ENCODE results near the gene TRAPPC12.
"Not testable (repeated sequence)": the region's sequence is repeated elsewhere in the genome, so short reads cannot be mapped to it uniquely, and the experiment has no call there.

TRAPPC12 gene

GRCh38 chr2:3348767-3349166 lies 30.7 kb upstream of the TRAPPC12 start:
- Histone ChIP-seq H3K9ac (ENCODE audit: low read length) (no peak overlapping the region), H3K4me3 (ENCODE audit: low read length) (no peak overlapping the region), H3K36me3 (ENCODE audit: control insufficient read depth, insufficient read depth, low read length, severe bottlenecking) (peaks cover 19% of the 10 kb centered on the region), H3K9me3 (ENCODE audit: control insufficient read depth, low read length) (peaks cover 3% of the 10 kb centered on the region), H3K27me3 (replicated peaks; ENCODE audit: control insufficient read depth, insufficient read depth, low read length) (no peaks in the 10 kb centered on the region), H3K4me1 (ENCODE audit: control insufficient read depth, insufficient read depth, low read length) (peaks cover 5% of the 10 kb centered on the region)
- DNase-seq (ENCODE audit: low read depth): no peak

- Histone ChIP-seq H3K27me3 (replicated peaks; ENCODE audit: control insufficient read depth, insufficient read depth, low read length) (no peaks in the 10 kb centered on the region), H3K4me1 (ENCODE audit: control insufficient read depth, insufficient read depth, low read length) (peaks cover 5% of the 10 kb centered on the region), H3K9ac (ENCODE audit: low read length) (no peak overlapping the region), H3K9me3 (ENCODE audit: control insufficient read depth, low read length) (peaks cover 3% of the 10 kb centered on the region), H3K36me3 (ENCODE audit: control insufficient read depth, insufficient read depth, low read length, severe bottlenecking) (peaks cover 24% of the 10 kb centered on the region), H3K4me3 (ENCODE audit: low read length) (no peak overlapping the region)
- no peak for DNase-seq (ENCODE audit: low read depth)
These were observed 30.2 kb upstream of the TRAPPC12 start for GRCh38 chr2:3349211-3349693.

GRCh38 chr2:3354986-3355385 lies 24.5 kb upstream of the TRAPPC12 start:
- H3K4me1 ChIP-seq (ENCODE audit: control insufficient read depth, insufficient read depth, low read length): no peaks in the 10 kb centered on the region
- no peak for DNase-seq (ENCODE audit: low read depth)
- H3K9me3 ChIP-seq (ENCODE audit: control insufficient read depth, low read length): peaks cover 3% of the 10 kb centered on the region
- H3K4me3 ChIP-seq (ENCODE audit: low read length): no peak overlapping the region
- peaks cover 18% of the 10 kb centered on the region for H3K36me3 ChIP-seq (ENCODE audit: control insufficient read depth, insufficient read depth, low read length, severe bottlenecking)
- no peaks in the 10 kb centered on the region for H3K27me3 ChIP-seq (replicated peaks; ENCODE audit: control insufficient read depth, insufficient read depth, low read length)
- H3K9ac ChIP-seq (ENCODE audit: low read length): no peak overlapping the region

- H3K9me3 ChIP-seq (ENCODE audit: control insufficient read depth, low read length): peaks cover 3% of the 10 kb centered on the region
- H3K4me1 ChIP-seq (ENCODE audit: control insufficient read depth, insufficient read depth, low read length): no peaks in the 10 kb centered on the region
- peaks cover 18% of the 10 kb centered on the region for H3K36me3 ChIP-seq (ENCODE audit: control insufficient read depth, insufficient read depth, low read length, severe bottlenecking)
- H3K9ac ChIP-seq (ENCODE audit: low read length): no peak overlapping the region
- no peak for DNase-seq (ENCODE audit: low read depth)
- H3K27me3 ChIP-seq (replicated peaks; ENCODE audit: control insufficient read depth, insufficient read depth, low read length): no peaks in the 10 kb centered on the region
- no peak overlapping the region for H3K4me3 ChIP-seq (ENCODE audit: low read length)
These were observed 23.4 kb upstream of the TRAPPC12 start for GRCh38 chr2:3355951-3356569.

GRCh38 chr2:3356799-3357198 lies 22.7 kb upstream of the TRAPPC12 start:
- H3K36me3 ChIP-seq (ENCODE audit: control insufficient read depth, insufficient read depth, low read length, severe bottlenecking): peaks cover 18% of the 10 kb centered on the region
- no peaks in the 10 kb centered on the region for H3K27me3 ChIP-seq (replicated peaks; ENCODE audit: control insufficient read depth, insufficient read depth, low read length)
- DNase-seq (ENCODE audit: low read depth): no peak

GRCh38 chr2:3357446-3357845 lies 22.0 kb upstream of the TRAPPC12 start:
- not testable (repeated sequence) for H3K27me3 ChIP-seq (replicated peaks; ENCODE audit: control insufficient read depth, insufficient read depth, low read length); H3K9me3 ChIP-seq (ENCODE audit: control insufficient read depth, low read length); DNase-seq (ENCODE audit: low read depth); H3K4me3 ChIP-seq (ENCODE audit: low read length); H3K4me1 ChIP-seq (ENCODE audit: control insufficient read depth, insufficient read depth, low read length); H3K9ac ChIP-seq (ENCODE audit: low read length)
- H3K36me3 ChIP-seq (ENCODE audit: control insufficient read depth, insufficient read depth, low read length, severe bottlenecking): peaks cover 16% of the 10 kb centered on the region

More at GRCh38 chr2:3356799-3357198, 22.7 kb upstream of the TRAPPC12 start:
- H3K9me3 ChIP-seq (ENCODE audit: control insufficient read depth, low read length): peaks cover 3% of the 10 kb centered on the region
- no peak overlapping the region for H3K4me3 ChIP-seq (ENCODE audit: low read length)
- no peaks in the 10 kb centered on the region for H3K4me1 ChIP-seq (ENCODE audit: control insufficient read depth, insufficient read depth, low read length)
- no peak overlapping the region for H3K9ac ChIP-seq (ENCODE audit: low read length)

- Histone ChIP-seq H3K9ac (ENCODE audit: low read length) (no peak overlapping the region), H3K36me3 (ENCODE audit: control insufficient read depth, insufficient read depth, low read length, severe bottlenecking) (peaks cover 13% of the 10 kb centered on the region), H3K4me3 (ENCODE audit: low read length) (no peak overlapping the region), H3K9me3 (ENCODE audit: control insufficient read depth, low read length) (no peaks in the 10 kb centered on the region), H3K27me3 (replicated peaks; ENCODE audit: control insufficient read depth, insufficient read depth, low read length) (no peaks in the 10 kb centered on the region), H3K4me1 (ENCODE audit: control insufficient read depth, insufficient read depth, low read length) (no peaks in the 10 kb centered on the region)
- DNase-seq (ENCODE audit: low read depth): no peak
These were observed 21.6 kb upstream of the TRAPPC12 start for GRCh38 chr2:3357926-3358325.

- Histone ChIP-seq H3K9ac (ENCODE audit: low read length) (no peak overlapping the region), H3K9me3 (ENCODE audit: control insufficient read depth, low read length) (no peaks in the 10 kb centered on the region), H3K4me1 (ENCODE audit: control insufficient read depth, insufficient read depth, low read length) (no peaks in the 10 kb centered on the region), H3K4me3 (ENCODE audit: low read length) (no peak overlapping the region), H3K36me3 (ENCODE audit: control insufficient read depth, insufficient read depth, low read length, severe bottlenecking) (no peaks in the 10 kb centered on the region), H3K27me3 (replicated peaks; ENCODE audit: control insufficient read depth, insufficient read depth, low read length) (no peaks in the 10 kb centered on the region)
- DNase-seq (ENCODE audit: low read depth): no peak
These were observed 17.7 kb upstream of the TRAPPC12 start for GRCh38 chr2:3361518-3362389.

GRCh38 chr2:3365219-3365618 lies 14.3 kb upstream of the TRAPPC12 start:
- DNase-seq (ENCODE audit: low read depth): no peak
- Histone ChIP-seq H3K36me3 (ENCODE audit: control insufficient read depth, insufficient read depth, low read length, severe bottlenecking) (no peaks in the 10 kb centered on the region), H3K9me3 (ENCODE audit: control insufficient read depth, low read length) (no peaks in the 10 kb centered on the region), H3K27me3 (replicated peaks; ENCODE audit: control insufficient read depth, insufficient read depth, low read length) (no peaks in the 10 kb centered on the region), H3K4me3 (ENCODE audit: low read length) (no peak overlapping the region), H3K4me1 (ENCODE audit: control insufficient read depth, insufficient read depth, low read length) (no peaks in the 10 kb centered on the region), H3K9ac (ENCODE audit: low read length) (no peak overlapping the region)

- no peak for DNase-seq (ENCODE audit: low read depth)
- H3K4me3 ChIP-seq (ENCODE audit: low read length): no peak overlapping the region
- H3K27me3 ChIP-seq (replicated peaks; ENCODE audit: control insufficient read depth, insufficient read depth, low read length): no peaks in the 10 kb centered on the region
- no peaks in the 10 kb centered on the region for H3K4me1 ChIP-seq (ENCODE audit: control insufficient read depth, insufficient read depth, low read length)
- H3K9ac ChIP-seq (ENCODE audit: low read length): no peak overlapping the region
- no peaks in the 10 kb centered on the region for H3K36me3 ChIP-seq (ENCODE audit: control insufficient read depth, insufficient read depth, low read length, severe bottlenecking)
- H3K9me3 ChIP-seq (ENCODE audit: control insufficient read depth, low read length): no peaks in the 10 kb centered on the region
These were observed 11.2 kb upstream of the TRAPPC12 start for GRCh38 chr2:3368261-3368722.

- DNase-seq (ENCODE audit: low read depth); H3K9ac ChIP-seq (ENCODE audit: low read length); H3K4me3 ChIP-seq (ENCODE audit: low read length); H3K4me1 ChIP-seq (ENCODE audit: control insufficient read depth, insufficient read depth, low read length); H3K36me3 ChIP-seq (ENCODE audit: control insufficient read depth, insufficient read depth, low read length, severe bottlenecking); H3K9me3 ChIP-seq (ENCODE audit: control insufficient read depth, low read length); H3K27me3 ChIP-seq (replicated peaks; ENCODE audit: control insufficient read depth, insufficient read depth, low read length): not testable (repeated sequence)
These were observed 9.9 kb upstream of the TRAPPC12 start for GRCh38 chr2:3369340-3370181.
